SU-DHL-6 (cell line): ENCODE measurements around the gene TFPT.

Experiments used
- EZH2phosphoT487 ChIP-seq: fragments of 200-600 bp; sonication (generic), shearing (Covaris generic); conservative IDR thresholded peaks from 2 replicates; pipeline ENCODE4 v1.6.1; 2018; ENCODE audit warnings: mild to moderate bottlenecking, antibody characterized with exemption, low read length, moderate library complexity, mixed read lengths
- TF ChIP-seq, protein P1 (sequence below): fragments of 200-600 bp; sonication (generic); IDR thresholded peaks from one replicate; pipeline ENCODE4 v1.5.1; 2017; ENCODE audit warnings: antibody characterized with exemption, mild to moderate bottlenecking, low read length, moderate library complexity; ENCODE audit not compliant: insufficient read depth, poor library complexity, severe bottlenecking

GRCh38 chr19:54099190-54099902 is 16.1 kb downstream of the TFPT start:
- TF ChIP-seq, protein P1, sequence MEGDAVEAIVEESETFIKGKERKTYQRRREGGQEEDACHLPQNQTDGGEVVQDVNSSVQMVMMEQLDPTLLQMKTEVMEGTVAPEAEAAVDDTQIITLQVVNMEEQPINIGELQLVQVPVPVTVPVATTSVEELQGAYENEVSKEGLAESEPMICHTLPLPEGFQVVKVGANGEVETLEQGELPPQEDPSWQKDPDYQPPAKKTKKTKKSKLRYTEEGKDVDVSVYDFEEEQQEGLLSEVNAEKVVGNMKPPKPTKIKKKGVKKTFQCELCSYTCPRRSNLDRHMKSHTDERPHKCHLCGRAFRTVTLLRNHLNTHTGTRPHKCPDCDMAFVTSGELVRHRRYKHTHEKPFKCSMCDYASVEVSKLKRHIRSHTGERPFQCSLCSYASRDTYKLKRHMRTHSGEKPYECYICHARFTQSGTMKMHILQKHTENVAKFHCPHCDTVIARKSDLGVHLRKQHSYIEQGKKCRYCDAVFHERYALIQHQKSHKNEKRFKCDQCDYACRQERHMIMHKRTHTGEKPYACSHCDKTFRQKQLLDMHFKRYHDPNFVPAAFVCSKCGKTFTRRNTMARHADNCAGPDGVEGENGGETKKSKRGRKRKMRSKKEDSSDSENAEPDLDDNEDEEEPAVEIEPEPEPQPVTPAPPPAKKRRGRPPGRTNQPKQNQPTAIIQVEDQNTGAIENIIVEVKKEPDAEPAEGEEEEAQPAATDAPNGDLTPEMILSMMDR = no peak
- no peak for TF ChIP-seq EZH2phosphoT487
